ENCODE measurements around the gene NEAT1.

Gene NEAT1

DNA sequence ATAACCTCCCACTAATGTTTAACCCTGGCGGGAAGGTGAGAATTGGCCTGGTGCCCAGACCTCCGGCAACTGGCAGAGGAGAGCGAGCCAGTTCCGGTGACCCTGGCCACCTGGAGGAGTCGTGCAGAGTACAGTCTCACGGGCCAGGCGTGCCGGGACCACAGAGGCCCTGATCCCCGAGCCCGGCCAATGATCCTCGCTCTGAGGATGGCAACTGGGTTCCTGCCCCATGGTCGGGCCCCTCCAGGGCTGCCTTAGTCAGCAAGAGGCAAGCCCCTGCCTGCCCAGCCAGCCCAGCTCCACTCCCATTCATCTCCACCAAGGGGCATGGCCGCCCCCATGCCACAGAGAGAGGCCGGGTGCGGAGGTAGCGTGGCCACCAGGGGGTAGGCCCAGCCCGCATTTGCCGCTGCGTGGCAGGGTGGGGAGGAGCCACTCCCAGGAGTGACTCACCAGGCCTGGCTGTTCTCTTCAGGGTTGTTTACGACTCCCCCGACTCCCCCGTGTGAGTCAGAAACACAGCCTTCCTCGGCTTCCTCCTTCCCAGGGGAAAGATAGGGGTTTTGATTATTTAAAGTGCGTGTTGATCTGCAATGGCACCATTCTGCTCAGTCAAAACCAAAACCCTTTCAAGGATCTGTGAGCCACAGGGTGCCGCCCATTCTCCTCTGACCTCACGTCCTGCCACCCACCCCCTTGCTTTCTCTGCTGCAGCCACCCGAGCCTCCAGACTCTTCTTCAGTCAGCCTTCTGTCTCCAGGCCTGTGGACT lies 40.4 kb upstream of the NEAT1 start, which contains the start of gene SLC25A45:
Gene SLC25A45 (minus strand): TSS at position 614 of the 771 bp plus-strand sequence. CDS start 695 bp downstream, outside the sequence.
- TF ChIP-seq FOXK2 (IDR thresholded peaks at IDR 0.05) (no peak), HDGF (IDR thresholded peaks at IDR 0.05; ENCODE audit: borderline replicate concordance) (peak; percentile 79; the same call in 1 of the 2 replicates), TARDBP (IDR thresholded peaks at IDR 0.05) (no peak), CTBP1 (IDR thresholded peaks at IDR 0.05; ENCODE audit: borderline replicate concordance) (no peak), L3MBTL2 (conservative IDR thresholded peaks at IDR 0.05) (0 out of 2 replicates have a peak, but pooled peaks have one; percentile 44)
- TF ChIP-seq, protein P1, sequence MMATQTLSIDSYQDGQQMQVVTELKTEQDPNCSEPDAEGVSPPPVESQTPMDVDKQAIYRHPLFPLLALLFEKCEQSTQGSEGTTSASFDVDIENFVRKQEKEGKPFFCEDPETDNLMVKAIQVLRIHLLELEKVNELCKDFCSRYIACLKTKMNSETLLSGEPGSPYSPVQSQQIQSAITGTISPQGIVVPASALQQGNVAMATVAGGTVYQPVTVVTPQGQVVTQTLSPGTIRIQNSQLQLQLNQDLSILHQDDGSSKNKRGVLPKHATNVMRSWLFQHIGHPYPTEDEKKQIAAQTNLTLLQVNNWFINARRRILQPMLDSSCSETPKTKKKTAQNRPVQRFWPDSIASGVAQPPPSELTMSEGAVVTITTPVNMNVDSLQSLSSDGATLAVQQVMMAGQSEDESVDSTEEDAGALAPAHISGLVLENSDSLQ (IDR thresholded peaks at IDR 0.05), result peak; percentile 51; the same call in 1 of the 2 replicates
- DNase-seq (ENCODE audit: extremely low spot score), result peak; percentile 78
- CTCF ChIA-PET, result no interaction called here
- POLR2A ChIA-PET, result interaction anchor here (1.0 to 16.9 kb wide), 7 partner anchors 11 to 127 kb away, joined by 3 to 264 read pairs (median 3); partner anchors contain the start of genes MALAT1 and NEAT1

DNA sequence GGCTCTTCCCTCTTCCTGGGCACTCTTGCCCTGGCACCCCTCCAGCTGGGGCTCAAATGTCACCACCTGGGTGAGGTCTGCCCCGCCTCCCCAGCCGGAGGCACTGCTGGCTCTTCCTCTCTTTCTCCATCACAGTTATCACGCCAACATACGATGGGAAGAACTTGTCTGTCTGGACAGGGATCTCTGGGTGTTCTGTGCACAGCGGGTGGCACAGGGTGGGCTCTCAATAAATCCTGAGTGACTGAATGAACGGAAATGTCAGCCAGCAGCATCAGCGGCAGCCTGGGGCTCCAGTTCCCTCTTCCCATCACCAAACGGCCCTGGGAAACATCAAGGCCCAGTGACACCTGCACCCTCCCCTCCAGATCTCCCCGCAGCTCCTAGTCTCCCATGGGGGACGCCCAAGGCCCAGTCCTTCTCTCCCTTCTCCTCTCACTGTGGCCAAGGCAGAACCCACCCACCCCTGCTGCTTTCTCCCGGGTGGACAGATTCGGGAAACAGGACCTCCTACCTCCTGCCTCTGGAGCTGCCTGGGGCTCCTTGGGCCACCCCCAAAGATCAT lies 39.7 kb upstream of the NEAT1 start:
- DNase-seq (ENCODE audit: extremely low spot score), result no peak
- CTCF ChIA-PET, result interaction anchor here (0.6 kb wide), 1 partner anchor 25 kb away, joined by 3 read pairs; no protein-coding TSS in a partner anchor
- TF ChIP-seq, protein P1 (IDR thresholded peaks at IDR 0.05), result peak; percentile 44; the same call in 1 of the 2 replicates
- no peak for TF ChIP-seq BHLHE40 (IDR thresholded peaks at IDR 0.05; ENCODE audit: borderline replicate concordance)
- POLR2A ChIA-PET, result interaction anchor here (1.0 to 16.9 kb wide), 8 partner anchors 12 to 127 kb away, joined by 3 to 264 read pairs (median 3); partner anchors contain the start of genes MALAT1 and NEAT1

GRCh38 chr11:65383778-65384177 lies 38.8 kb upstream of the NEAT1 start:
- no peak for DNase-seq (ENCODE audit: extremely low spot score)
- ChIA-PET POLR2A (interaction anchor here (0.6 to 16.9 kb wide), 5 partner anchors 37 to 122 kb away, joined by 3 to 264 read pairs (median 3); partner anchors contain the start of gene NEAT1), CTCF (interaction anchor here (0.6 kb wide), 1 partner anchor 24 kb away, joined by 3 read pairs; no protein-coding TSS in a partner anchor)
- TF ChIP-seq HDGF (IDR thresholded peaks at IDR 0.05; ENCODE audit: borderline replicate concordance), result no peak
- TF ChIP-seq L3MBTL2 (conservative IDR thresholded peaks at IDR 0.05), result no peak
- TF ChIP-seq TARDBP (IDR thresholded peaks at IDR 0.05), result no peak
- TF ChIP-seq NFRKB (IDR thresholded peaks at IDR 0.05), result no peak
- no peak for TF ChIP-seq FOXA1 (IDR thresholded peaks at IDR 0.05)
- TF ChIP-seq, protein P1 (IDR thresholded peaks at IDR 0.05), result no peak
- no peak for TF ChIP-seq FOXK2 (IDR thresholded peaks at IDR 0.05)
- no peak for TF ChIP-seq SP1 (IDR thresholded peaks at IDR 0.05)
- no peak for TF ChIP-seq ARNT (IDR thresholded peaks at IDR 0.05)
- no peak for TF ChIP-seq BHLHE40 (IDR thresholded peaks at IDR 0.05; ENCODE audit: borderline replicate concordance)
- no peak for TF ChIP-seq CTBP1 (IDR thresholded peaks at IDR 0.05; ENCODE audit: borderline replicate concordance)
- no peak for TF ChIP-seq SUZ12 (IDR thresholded peaks at IDR 0.05)
- no peak for TF ChIP-seq ELF4 (IDR thresholded peaks at IDR 0.05)
- TF ChIP-seq LEF1 (IDR thresholded peaks at IDR 0.05; ENCODE audit: borderline replicate concordance), result no peak
- no peak for TF ChIP-seq ZNF384 (IDR thresholded peaks at IDR 0.05)
- no peak for TF ChIP-seq FOXM1 (IDR thresholded peaks at IDR 0.05; ENCODE audit: borderline replicate concordance)

DNA sequence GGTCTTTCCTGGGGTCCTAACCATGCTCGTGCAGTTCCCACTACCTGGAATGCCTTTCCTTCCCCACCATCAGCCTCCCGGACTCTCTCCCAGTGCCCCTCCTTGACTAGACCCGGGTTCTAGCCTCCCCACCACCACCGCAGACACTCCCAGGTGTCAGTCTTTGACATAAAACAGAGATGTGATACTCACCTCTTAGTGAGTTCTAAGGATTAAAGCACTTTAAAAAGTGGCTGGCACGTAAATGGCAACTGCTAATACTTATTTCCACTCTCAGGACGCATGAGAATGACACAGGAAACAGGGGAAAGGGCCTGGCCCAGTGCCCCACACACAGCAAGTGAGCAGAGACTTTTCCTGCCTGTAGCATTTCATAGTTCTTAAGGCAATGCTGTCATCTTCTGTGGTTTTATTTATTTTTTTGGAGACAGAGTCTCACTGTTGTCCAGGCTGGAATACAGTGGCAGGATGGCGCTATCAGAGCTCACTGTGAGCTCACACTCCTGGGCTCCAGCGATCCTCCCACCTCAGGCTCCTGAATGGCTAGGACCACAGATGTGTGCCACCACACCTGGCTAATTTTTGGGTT lies 38.2 kb upstream of the NEAT1 start:
- ChIA-PET CTCF (interaction anchor here (0.9 to 2.1 kb wide), 2 partner anchors 31 to 84 kb away, joined by 3 to 8 read pairs; no protein-coding TSS in a partner anchor), POLR2A (interaction anchor here (1.0 to 16.9 kb wide), 4 partner anchors 36 to 118 kb away, joined by 3 to 264 read pairs (median 8); partner anchors contain the start of genes MALAT1 and NEAT1)
- no peak for TF ChIP-seq FOXK2 (IDR thresholded peaks at IDR 0.05)
- no peak for TF ChIP-seq TARDBP (IDR thresholded peaks at IDR 0.05)
- TF ChIP-seq BHLHE40 (IDR thresholded peaks at IDR 0.05; ENCODE audit: borderline replicate concordance), result no peak
- TF ChIP-seq LEF1 (IDR thresholded peaks at IDR 0.05; ENCODE audit: borderline replicate concordance), result no peak
- TF ChIP-seq L3MBTL2 (conservative IDR thresholded peaks at IDR 0.05), result no peak
- TF ChIP-seq ELF4 (IDR thresholded peaks at IDR 0.05), result no peak
- no peak for TF ChIP-seq HDGF (IDR thresholded peaks at IDR 0.05; ENCODE audit: borderline replicate concordance)
- no peak for TF ChIP-seq FOXM1 (IDR thresholded peaks at IDR 0.05; ENCODE audit: borderline replicate concordance)
- no peak for TF ChIP-seq CTBP1 (IDR thresholded peaks at IDR 0.05; ENCODE audit: borderline replicate concordance)
- TF ChIP-seq NFRKB (IDR thresholded peaks at IDR 0.05), result no peak
- TF ChIP-seq ARNT (IDR thresholded peaks at IDR 0.05), result no peak
- no peak for TF ChIP-seq SP1 (IDR thresholded peaks at IDR 0.05)
- TF ChIP-seq, protein P1 (IDR thresholded peaks at IDR 0.05), result no peak
- DNase-seq (ENCODE audit: extremely low spot score), result no peak

All from HEK293T (cell line).